Suprapubic skin (tissue), 4 donors: Measurements from ENCODE around the gene KATNIP.

ENCODE experiments used
- CTCF ChIP-seq, 2 donors: fragments of 200-600 bp in 1 of 2; fragments of 450-650 bp in 1 of 2; sonication (generic) in 1 of 2; IDR thresholded peaks; one replicate each; pipeline ENCODE4 v1.5.1; 2016 to 2019; ENCODE audit warnings: antibody characterized with exemption in 2 of 2, mild to moderate bottlenecking in 1 of 2, moderate library complexity in 1 of 2
- EP300 ChIP-seq: sonication (generic); formaldehyde crosslinking; IDR thresholded peaks from one replicate; pipeline ENCODE4 v1.6.1; 2017; ENCODE audit warnings: antibody characterized with exemption
- POLR2AphosphoS5 ChIP-seq, 3 donors: sonication (generic); formaldehyde crosslinking; IDR thresholded peaks; one replicate each; pipeline ENCODE4 v1.6.1; 2017; ENCODE audit warnings: antibody characterized with exemption in 3 of 3

GRCh38 chr16:27549746-27550581 lies at the start of gene KATNIP, which contains the start of gene GTF3C1:
- TF ChIP-seq CTCF (IDR thresholded peaks at IDR 0.05) (no peak), EP300 (no peak), POLR2AphosphoS5 (IDR thresholded peaks at IDR 0.05) (peak in 2 of 3 donors; percentile 32 to 74)
